GM12891 (cell line): Measurements from ENCODE around the gene PEX19.

Source experiments
- PAX5 ChIP-seq: IDR thresholded peaks from 2 replicates; pipeline ENCODE4 v1.6.1; 2011; ENCODE audit warnings: low read length, moderate library complexity, mild to moderate bottlenecking; ENCODE audit not compliant: insufficient read depth, severe bottlenecking
- POLR2A ChIP-seq: IDR thresholded peaks from 2 replicates; pipeline ENCODE4 v1.6.1; 2011; ENCODE audit warnings: low read depth, low read length, control low read depth
- POLR2AphosphoS5 ChIP-seq: IDR thresholded peaks from 2 replicates; pipeline ENCODE4 v1.6.1; 2011; ENCODE audit warnings: low read depth, low read length, control low read depth
- POU2F2 ChIP-seq: IDR thresholded peaks from 2 replicates; pipeline ENCODE4 v1.6.1; 2011; ENCODE audit warnings: low read depth, mild to moderate bottlenecking, control low read depth, low read length, moderate library complexity
- SPI1 ChIP-seq: IDR thresholded peaks from 2 replicates; pipeline ENCODE4 v1.6.1; 2011; ENCODE audit warnings: low read depth, low read length, control low read depth
- TAF1 ChIP-seq: IDR thresholded peaks from 2 replicates; pipeline ENCODE4 v1.6.1; 2011; ENCODE audit warnings: low read depth, low read length, control low read depth

GRCh38 chr1:160330119-160330518 lies 45.2 kb upstream of the PEX19 start:
- TF ChIP-seq POLR2A (no peak), POLR2AphosphoS5 (no peak), TAF1 (no peak), SPI1 (no peak), PAX5 (no peak), POU2F2 (no peak)
